GM18909 (cell line): ENCODE measurements around the gene RBBP5.

Experiments
- ATAC-seq: cut with Tn5 transposase; IDR thresholded peaks from one replicate; pipeline ENCODE4 v1.9.1; 2021; ENCODE audit warnings: mild to moderate bottlenecking; ENCODE audit not compliant: unreplicated experiment, poor library complexity

The RBBP5 gene

DNA sequence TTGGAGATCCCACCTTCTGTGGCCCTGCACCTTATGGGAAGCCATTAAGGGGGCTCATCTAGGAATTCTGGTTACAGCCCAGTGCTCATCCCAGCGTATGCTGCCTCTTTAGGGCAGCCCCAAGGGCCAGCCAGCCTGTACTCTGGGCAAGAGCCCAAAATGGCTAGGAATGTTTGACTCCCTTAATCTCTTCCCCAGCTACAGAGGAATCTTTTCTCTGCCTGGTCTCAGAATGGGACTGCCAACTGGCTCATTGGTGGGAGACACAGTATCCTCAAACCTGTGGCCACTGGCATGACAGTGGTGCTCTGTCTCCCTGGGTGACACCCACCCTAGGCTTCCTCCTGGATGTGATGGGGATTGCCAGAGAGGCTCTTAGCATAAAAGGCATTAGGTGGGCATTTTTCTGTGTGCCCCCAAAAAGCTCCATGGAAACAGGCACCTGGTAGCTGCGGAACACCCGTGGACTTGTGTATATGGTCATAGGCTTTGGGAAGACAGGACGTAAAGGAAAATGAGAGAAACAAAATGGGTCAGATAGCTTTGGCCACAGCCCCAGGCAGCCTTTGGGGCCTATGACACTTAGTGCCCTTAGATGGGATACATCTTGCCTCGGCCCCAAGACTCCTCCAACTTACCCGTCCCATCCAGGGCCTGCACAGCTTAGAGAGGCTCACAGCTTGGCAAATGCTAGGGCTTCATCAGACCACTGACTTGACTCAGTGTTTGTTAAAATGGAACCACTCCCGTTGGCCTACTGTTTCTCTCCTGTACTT, 44.4 kb downstream of the RBBP5 start:
- ATAC-seq, result no peak

DNA sequence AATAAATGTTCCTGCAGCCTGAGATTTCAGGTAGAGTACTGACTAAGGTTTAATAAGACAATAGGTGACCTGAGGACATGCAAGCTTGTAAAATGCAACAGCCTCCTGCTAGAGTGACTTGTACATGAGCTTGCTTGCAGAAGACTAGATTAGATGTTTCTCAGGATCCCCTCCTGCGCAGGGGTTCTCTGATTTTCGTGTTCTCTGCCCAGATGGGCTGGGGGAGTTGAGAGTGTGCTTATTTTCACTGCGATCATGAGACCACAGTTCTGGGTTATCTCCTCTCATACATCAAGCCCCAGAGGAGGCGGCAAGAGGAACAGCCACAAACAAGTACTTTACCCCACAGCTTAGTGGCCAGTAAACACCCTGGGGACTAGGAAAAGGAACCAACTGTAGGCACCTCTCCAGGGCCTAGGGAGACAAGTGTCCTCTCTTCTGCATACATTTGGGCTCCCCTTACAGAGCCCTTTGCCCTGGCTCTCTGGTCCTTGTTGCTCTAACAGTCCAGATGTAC, 45.5 kb downstream of the RBBP5 start:
- ATAC-seq, result no peak

DNA sequence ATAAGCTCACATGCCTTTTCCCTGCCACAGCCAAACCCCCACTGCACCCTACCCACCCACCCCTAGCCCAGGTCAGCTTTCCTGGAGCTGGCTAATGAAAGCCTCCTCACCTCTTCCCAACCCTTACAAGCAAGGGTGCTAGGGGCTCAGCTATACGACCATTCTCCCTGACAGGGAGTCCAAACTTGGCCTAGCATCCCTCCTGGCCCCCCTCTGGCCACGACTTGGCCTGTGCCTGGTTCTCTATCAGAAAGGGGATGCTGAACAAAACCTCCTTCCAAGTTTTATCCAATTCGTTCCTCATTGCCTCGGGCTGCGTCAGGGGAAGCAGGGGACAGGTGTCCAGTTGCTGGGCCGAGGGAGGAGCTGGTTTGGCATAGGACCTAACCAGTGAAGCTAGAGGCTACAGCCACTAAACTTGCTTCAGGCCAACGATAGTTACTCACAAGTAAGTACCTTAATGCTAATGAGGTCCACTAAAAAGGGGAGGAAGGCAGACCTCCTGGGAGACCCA, 46.1 kb downstream of the RBBP5 start:
- no peak for ATAC-seq

- ATAC-seq, result no peak
These were observed 47.3 kb downstream of the RBBP5 start for GRCh38 chr1:205074513-205074912.

DNA sequence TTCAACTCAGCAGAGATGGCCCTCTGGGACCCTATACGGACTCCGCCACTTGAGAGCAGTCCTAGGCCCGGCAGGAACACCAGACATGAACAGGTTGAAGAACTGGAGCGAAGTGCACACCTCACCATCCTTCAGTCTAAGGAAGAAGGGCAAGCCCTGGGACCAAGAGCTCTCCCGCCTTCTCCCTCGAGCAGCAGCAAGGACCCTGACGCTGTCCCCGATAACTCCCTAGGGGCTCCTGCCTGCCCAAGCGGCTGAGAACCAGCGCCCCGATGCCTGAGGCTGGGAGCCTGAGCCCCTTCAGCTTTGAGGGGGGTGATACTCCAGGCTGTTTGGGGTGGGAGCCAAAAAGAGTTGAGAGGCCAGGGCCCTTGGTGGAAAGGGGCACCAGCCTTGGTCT, 47.7 kb downstream of the RBBP5 start:
- ATAC-seq, result no peak

GRCh38 chr1:205073511-205073910, 48.3 kb downstream of the RBBP5 start:
- no peak for ATAC-seq

DNA sequence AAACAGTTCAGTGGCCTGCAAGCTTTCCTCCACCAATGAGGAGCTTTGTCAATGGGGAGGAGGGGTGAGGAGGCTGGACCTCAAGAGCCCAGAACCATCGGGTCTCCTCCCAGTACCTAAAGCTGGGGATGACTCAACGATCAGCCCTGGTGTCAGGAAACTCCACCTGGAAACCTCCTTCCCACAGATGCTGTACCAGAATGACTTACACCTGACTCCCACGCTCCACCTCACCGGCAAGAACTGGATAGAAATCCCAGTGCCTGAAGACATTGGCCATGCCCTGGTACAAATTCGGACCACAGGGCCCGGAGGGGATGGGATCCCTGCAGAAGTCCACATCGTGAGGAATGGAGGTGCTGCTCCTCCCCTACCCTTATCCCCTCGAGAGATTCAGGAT, 48.9 kb downstream of the RBBP5 start:
- no peak for ATAC-seq

GRCh38 chr1:205072286-205072685, 49.5 kb downstream of the RBBP5 start:
- no peak for ATAC-seq

- ATAC-seq, result no peak
These were observed 50.0 kb downstream of the RBBP5 start for GRCh38 chr1:205071801-205072200.

DNA sequence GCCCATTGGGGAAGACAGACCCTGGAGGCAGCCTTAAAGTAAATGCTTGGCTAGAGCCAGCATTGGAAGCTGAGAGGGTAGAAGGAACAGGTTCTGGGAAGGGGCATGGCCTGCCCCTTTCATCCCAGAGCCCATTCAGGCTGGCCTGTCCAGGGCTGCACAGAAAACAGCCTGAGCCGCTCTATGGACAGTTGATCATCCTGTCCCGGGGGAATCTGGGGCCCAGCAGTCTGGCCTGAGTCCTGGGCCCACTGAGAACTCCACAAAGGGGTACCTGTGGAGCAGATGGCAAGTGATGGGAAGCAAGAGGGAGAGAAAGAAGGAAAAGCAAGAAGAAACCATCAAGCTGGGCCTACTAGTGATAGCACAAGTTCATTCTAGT, 50.8 kb downstream of the RBBP5 start:
- ATAC-seq, result no peak

DNA sequence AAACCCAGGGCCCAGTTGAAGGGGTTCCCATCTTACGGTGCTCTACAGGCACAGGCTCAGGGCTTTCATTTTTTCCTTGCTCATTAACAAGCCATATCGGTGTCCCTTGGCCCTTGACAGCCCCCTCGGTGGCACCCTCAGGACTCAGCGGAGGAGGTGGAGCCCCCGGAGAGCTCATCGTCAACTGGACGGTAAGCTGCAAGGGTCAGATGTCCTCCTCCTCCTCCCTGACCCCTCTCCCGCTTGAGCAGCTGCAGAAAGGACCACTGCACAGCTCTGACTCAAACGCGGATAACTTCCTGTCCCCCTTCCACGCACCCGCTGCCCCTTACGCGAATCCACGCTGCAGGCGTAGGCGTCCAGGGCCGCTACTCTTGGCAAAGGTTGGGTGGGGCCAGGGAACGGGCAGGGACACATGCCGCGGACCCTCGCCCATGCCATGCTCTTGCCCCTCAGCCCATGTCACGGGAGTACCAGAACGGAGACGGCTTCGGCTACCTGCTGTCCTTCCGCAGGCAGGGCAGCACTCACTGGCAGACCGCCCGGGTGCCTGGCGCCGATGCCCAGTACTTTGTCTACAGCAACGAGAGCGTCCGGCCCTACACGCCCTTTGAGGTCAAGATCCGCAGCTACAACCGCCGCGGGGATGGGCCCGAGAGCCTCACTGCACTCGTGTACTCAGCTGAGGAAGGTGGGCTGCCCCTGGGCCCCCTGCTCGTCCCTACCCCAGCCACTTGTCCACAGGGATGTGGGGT, 52.2 kb downstream of the RBBP5 start:
- ATAC-seq, result no peak

- ATAC-seq, result no peak
These were observed 53.2 kb downstream of the RBBP5 start for GRCh38 chr1:205068457-205069040.

DNA sequence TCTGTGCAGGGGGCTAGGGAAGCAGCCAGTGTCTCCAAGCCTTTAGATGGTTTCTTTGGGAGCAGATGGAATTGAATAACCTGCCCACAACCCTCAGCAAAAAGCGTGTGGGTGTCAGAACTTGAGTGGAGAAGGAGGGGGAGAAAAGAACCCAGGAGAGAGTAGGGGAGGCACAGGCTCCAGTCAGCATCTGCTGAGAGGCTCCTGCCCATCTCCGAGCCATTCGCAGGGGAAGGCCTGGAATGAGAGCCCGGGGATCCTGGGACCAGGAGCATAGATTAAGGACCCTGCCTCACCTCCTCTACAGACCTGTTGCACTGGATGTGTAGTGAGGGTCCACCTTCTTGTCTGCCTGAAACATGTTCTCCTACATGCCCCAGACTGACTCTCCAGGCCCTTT, 53.8 kb downstream of the RBBP5 start:
- no peak for ATAC-seq

GRCh38 chr1:205067031-205067430, 54.7 kb downstream of the RBBP5 start:
- no peak for ATAC-seq

DNA sequence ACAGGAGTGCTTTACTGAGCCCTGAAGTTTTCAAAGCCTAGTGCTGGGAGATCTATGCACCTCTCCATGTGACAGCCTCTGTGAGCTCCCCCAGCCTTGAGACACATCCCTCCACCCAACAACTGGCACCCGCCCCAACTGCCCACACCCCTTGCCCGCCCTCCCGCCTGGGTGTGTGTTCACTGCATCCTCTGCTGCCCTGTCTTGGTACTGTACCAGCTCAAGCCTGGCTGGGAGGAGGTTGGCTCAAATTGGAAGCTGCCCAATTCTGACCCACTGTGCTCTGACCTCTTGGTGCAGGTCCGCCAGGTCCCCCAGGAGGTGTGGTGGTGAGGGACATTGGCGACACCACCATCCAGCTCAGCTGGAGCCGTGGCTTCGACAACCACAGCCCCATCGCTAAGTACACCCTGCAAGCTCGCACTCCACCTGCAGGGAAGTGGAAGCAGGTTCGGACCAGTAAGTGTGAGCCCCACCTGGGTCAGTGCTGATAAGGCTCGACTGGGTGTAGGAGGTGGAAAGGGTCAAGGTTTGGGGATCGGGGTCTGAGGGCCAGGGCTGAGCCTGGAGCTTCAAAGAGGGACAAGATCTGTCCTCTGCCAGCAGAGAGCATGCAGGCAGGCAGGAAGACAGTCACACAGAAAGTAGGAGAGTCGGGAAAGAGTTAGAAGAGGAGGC, 55.5 kb downstream of the RBBP5 start:
- no peak for ATAC-seq

DNA sequence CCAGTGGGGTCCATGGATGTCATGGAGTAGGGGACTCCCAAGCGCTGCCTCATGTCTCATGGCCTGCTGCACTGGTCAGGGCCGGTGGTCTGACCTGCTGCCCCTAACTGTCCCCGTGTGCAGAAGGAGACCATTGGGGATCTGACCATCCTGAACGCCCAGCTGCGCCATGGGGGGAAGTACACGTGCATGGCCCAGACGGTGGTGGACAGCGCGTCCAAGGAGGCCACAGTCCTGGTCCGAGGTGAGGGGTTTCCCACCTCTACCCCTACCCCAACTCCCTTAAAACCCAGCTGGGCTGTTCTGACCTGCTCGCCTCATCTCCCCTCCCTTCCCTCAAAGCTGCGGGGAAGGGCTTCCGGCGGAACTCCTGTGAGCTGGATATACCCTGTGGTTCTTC, 56.1 kb downstream of the RBBP5 start:
- ATAC-seq, result no peak

DNA sequence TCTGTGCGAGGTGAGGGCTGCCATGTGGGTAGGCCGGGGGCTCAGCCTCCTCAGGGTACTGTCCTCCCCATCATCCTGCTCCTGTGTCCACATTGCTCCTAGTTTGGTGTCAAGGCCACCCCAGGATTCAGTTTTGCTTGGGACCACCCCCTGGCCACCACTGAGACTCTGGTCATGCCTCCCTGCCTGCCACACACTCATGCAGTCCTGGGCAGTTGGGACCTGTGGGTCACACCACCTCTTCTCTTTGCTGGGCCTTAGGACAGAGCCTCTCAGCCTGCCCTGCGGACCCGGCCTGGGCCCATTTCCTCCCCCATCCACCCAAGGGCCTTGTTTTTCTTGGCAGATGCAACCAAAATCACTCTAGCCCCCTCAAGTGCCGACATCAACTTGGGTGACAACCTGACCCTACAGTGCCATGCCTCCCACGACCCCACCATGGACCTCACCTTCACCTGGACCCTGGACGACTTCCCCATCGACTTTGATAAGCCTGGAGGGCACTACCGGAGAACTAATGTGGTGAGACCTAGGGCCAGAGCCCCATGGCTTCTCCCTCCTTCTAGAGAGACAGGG, 56.9 kb downstream of the RBBP5 start:
- ATAC-seq, result no peak

DNA sequence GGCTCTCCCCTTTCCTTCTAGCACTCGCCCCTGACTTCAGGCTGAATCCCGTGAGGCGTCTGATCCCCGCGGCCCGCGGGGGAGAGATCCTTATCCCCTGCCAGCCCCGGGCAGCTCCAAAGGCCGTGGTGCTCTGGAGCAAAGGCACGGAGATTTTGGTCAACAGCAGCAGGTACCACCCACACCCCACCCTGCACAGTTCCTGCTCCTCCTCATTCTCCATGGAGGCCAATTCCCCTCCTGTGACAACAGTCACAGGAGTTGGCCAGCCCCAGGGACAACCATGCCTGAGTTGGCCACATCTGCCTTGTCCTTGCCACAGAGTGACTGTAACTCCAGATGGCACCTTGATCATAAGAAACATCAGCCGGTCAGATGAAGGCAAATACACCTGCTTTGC, 57.5 kb downstream of the RBBP5 start:
- no peak for ATAC-seq

- no peak for ATAC-seq
These were observed 58.9 kb downstream of the RBBP5 start for GRCh38 chr1:205062895-205063294.

- ATAC-seq, result no peak
These were observed 59.5 kb downstream of the RBBP5 start for GRCh38 chr1:205062319-205062718.
